Stimulated activated CD8-positive, alpha-beta memory T cell treated with anti-CD3 and anti-CD28 coated beads, Interleukin-4, amount 100 ng/mL, for 48 hours (primary cell): ENCODE data around the gene PLCZ1.
"Not testable (repeated sequence)": the region's sequence is repeated elsewhere in the genome, so short reads cannot be mapped to it uniquely, and the experiment has no call there.

Experiments
- DNase-seq: peaks from one replicate; pipeline ENCODE4 v3.0.0-alpha.2; 2020

PLCZ1 gene, protein sequence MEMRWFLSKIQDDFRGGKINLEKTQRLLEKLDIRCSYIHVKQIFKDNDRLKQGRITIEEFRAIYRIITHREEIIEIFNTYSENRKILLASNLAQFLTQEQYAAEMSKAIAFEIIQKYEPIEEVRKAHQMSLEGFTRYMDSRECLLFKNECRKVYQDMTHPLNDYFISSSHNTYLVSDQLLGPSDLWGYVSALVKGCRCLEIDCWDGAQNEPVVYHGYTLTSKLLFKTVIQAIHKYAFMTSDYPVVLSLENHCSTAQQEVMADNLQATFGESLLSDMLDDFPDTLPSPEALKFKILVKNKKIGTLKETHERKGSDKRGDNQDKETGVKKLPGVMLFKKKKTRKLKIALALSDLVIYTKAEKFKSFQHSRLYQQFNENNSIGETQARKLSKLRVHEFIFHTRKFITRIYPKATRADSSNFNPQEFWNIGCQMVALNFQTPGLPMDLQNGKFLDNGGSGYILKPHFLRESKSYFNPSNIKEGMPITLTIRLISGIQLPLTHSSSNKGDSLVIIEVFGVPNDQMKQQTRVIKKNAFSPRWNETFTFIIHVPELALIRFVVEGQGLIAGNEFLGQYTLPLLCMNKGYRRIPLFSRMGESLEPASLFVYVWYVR

DNA sequence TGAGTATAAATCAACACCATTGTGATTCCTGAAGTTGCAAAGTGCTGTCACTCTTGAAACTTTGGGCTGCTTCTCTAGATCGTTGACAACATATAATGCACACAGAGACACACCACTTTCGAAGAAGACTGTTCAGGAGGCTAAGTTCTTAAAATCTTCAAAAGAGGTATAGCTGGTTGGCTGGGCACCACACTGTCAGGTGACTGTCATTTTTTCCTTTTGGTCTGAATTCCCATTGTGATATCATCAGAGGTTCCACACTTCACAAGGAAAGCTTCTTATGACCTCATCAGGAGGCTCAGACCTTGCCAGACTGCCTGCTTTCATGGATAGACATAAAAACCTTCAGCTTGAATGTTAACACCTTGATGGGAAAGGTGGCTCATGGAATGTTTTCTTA lies at the start of gene PLCZ1, which contains the start of gene CAPZA3:
Gene PLCZ1, minus strand, starts transcription at position 194 of the 400 bp plus-strand sequence. CDS start 641 bp downstream, outside the sequence.
Gene CAPZA3, plus strand, starts transcription at position 301 of the 400 bp plus-strand sequence. CDS start 150 bp downstream, outside the sequence.
- no peak for DNase-seq

- not testable (repeated sequence) for DNase-seq
Measured at GRCh38 chr12:18785465-18785864, 47.7 kb upstream of the PLCZ1 start.

DNA sequence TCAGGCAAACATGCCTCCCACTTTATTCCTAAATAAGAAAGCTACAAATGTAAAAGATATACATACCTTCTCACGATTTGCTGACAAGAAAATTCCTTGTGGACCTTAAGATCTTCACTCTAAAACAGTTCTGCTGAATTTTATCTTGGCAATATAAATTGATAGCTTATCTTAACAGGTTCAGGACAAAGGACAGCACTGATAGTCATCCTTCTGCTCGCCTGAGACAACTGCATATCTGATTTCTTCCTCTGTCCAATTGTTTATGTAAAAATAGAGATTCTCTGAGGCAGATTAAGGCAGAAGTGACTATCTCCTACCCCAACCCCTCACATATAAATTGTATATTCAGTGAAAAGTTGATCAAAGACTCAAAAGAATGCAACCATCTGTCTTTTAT lies 45.0 kb upstream of the PLCZ1 start:
- no peak for DNase-seq

DNA sequence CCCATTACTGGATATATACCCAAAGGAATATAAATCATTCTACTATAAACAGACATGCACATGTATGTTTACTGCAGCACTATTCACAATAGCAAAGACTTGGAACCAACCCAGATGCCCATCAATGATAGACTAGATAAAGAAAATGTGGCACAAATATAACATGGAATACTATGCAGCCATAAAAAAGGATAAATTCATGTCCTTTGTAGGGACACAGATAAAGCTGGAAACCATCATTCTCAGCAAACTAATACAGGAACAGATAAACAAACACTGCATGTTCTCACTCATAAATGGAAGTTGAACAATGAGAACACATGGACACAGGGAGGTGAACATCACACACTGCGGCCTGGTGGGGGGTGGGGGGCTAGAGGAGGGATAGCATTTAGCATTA lies 28.7 kb upstream of the PLCZ1 start:
- DNase-seq: not testable (repeated sequence)

GRCh38 chr12:18755341-18755740 lies 17.5 kb upstream of the PLCZ1 start:
- no peak for DNase-seq

DNA sequence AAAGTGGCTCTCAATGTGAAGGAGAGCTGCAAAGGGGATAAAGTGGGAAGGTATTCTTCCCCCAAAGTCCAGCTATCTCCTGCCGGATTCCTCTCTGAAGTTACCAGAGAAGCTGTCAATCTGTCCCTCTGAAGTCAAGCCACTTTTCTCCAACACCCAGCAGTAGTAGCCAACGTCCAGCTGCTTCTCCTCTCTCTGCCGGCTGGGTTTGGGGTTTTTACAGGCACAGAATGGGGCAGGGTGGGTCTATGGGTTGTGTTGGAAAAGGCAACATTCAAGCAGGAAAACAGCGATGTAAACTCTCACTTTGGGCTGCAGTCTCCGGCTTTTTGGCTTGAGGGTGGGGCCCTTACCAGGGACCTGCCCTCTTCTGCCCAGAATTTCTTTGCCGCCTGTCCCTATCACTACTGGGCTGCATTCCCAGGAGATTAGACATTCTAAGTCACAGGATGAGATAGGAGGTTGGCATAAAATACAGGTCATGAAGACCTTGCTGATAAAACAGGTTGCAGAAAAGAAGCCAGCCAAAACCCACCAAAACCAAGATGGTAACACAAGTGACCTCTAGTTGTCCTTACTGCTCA lies 16.4 kb upstream of the PLCZ1 start:
- no peak for DNase-seq

- no peak for DNase-seq
Measured at GRCh38 chr12:18753481-18754123, 15.8 kb upstream of the PLCZ1 start.

DNA sequence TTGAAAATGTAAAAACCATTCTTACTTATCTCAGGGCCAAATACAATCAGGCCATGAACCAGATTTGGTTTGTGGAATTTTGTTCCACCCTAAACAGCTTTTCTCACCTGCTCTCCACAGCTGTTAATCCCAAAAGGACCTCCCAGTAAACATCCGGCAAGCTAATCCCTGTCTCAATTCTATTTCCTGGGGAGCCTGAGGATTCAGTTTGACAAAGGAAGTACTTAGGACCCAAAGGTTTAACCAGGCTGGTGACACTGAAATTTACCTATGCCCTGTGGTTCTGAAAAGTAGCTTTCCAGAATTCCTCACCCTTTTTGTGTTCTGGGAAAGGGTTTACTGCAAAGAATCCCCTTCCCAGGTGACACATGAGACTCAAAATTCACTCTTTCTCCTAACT lies 15.1 kb upstream of the PLCZ1 start:
- no peak for DNase-seq

- no peak for DNase-seq
Measured at GRCh38 chr12:18752280-18752920, 14.6 kb upstream of the PLCZ1 start.

- no peak for DNase-seq
Measured at GRCh38 chr12:18751866-18752265, 14.1 kb upstream of the PLCZ1 start.

DNA sequence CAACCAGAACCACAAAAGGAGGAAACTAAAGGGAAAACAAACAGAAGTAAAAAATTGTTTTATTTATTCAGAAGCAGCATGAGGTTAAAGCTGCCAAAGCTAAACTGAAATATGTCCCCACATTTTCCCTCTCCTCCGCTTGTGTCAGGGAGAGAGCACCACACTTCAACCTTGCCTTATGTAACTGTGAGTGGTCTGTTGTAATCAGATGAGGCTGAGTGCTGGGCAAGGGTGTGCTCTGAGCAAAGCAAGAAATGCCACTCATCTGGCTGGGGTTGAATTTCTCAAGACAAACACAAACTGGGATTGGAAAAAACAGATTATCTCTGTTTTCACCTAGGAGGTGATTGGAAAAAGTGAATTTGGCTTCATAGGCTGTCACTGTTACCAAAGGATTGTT lies 12.3 kb upstream of the PLCZ1 start:
- no peak for DNase-seq

DNA sequence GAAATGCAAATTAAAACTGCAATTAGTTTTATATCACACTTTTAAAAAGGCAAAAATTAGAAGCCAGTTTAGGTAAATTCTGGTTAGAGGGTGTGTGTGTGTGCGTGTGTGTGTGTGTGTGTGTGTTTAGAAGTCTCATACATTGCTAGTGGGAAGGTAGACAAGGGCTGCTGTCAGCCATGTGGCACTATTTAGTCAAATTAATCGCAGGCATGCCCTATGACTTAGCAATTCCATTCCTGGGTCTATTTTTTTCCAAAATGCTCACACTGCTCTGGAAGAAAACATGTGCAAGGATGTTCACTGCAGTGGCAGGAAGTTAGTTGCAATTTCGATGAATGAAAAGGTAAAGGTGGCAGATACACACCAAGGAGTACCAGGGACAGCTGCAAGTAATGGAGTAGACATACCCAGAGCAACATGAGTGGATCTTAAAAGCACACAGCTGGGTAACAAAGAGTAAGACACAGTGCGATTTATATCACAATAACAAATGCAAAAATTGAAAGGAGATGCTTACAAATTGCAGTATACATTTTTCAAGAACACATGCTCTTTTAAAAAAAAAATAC lies 11.7 kb upstream of the PLCZ1 start:
- DNase-seq: no peak

DNA sequence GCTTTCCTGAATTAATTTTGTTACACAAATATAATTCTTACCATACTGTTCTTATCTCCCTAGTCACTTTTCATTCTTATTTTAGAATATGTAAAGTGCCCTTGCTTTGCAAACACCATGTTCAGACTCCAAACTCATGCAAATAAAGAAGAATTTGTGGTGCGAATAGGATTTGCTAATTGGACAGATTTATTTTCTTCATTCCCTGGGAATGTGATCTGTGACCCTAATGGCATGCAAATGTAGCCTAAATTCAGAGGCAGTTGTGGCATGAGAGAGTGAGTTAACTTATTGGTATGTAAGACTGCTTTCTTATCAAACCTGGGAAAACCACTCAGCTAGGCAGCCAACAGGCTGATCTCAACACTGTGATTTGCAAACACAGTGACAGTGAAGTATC lies 10.1 kb upstream of the PLCZ1 start:
- no peak for DNase-seq

DNA sequence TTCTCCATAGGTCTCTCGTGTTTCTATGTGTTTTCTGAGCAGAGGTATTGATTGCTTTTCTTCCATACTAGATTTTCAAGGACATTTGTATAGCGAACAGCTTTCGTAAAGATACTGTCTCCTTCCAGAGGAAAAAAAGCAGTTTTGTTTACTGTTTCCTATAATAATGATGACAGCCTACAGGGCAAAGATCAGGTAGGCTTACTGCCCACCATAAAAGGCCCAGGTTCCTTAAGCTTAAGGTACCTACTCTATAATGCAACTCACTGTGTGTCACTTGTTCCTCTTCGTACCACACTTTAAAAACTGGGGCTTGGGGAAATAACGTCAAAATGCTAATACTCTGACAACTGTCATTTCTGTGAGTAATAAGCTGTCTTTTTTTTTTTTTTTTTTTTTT lies 6.7 kb downstream of the PLCZ1 start:
- DNase-seq: no peak

DNA sequence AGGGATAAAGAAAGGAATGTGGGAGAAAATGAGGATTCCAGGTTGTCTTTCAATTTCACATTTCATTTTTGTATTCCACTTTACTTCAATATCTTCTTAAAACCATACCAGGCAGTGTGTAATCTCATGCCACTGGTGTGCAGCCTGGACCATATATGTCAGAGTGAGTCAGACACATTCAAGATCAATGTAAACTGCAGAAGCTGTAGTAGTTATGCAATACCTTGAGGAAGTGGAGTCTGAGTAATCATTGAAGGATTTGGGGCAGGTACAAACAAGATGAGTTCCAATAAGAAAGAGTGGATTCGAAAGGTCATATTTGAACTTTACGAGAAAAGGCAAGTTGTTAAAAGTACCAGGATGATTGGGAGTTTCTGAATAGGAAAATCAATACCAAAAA lies 14.1 kb downstream of the PLCZ1 start:
- DNase-seq: no peak

DNA sequence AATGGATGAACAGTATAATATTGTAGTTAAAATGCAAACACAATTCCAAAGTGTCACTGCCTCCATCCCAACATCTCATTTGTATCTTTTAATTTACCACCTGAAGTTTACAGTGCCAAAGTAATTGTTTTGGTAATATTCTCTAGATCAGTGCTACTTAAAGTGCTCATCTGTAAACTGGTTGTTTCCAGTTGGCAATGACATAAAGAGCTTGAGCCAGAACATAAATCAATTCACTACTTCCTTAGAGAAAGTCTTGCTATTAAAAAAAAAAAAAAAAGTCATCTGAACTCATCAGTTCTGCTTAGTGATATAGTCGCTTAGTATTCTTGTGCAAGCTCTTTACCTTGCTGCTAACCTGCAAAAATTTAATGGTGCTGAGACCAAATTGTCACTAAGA lies 16.4 kb downstream of the PLCZ1 start:
- DNase-seq: no peak

DNA sequence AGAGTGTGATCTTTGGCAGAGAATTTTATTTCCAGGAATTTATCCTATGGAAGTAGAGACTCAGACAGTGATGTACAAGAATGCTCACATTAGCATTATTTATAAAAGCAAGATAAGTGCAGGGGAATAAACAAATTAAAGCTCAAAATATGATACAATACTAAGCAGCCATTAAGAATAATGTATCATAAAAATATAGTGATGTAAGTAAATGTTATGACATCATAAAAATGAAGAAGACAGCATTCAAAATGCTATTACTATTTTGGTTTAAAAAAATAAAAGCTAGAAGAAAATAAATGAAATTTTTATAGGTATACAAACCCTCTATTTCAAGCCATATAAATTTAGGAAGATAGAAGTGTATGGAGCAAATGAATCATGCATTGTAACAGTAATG lies 17.1 kb downstream of the PLCZ1 start:
- no peak for DNase-seq

DNA sequence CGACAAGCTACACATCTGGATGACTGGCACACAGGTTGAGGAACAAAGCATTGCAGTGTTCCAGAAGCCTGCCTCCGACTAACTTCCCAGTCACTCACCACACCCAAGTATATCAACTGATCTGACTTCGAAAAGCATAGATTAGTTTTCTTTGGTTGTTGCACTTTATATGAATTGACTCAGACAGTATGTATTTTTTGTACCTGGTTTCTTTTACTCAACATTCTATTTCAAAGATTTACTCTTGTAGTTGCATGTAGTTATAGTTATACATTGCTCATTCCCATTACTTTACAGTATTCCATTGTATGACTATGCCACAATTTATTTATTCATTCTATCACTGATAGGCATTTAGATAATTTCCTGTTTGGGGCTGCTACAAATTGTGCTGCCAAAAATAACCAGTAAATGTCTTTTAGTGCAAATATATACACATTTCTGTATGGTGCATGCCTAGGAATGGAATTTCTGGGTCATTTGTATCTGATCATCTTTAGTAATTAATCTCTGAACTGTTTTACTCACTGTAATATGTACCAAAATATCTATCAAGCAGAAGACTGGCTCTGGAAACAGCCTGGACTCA lies 17.8 kb downstream of the PLCZ1 start:
- no peak for DNase-seq

DNA sequence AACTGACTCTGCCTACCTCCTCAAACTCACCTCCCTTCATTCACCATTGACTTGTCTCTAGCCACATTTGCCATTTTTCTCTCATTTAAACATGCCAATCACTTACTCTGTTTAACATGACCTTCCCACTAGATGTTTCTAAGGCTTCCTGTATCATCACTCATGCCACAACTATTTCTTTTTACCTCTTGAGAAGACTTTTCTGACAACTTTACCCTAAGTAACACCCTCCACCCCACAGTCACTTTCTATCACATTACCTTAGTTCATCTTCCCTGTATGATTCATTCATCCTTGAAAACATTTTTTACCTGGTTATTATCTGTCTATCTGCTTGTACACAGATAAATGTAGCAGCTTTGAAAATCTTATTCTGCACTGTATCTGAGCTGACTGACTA lies 19.4 kb downstream of the PLCZ1 start:
- DNase-seq: no peak

DNA sequence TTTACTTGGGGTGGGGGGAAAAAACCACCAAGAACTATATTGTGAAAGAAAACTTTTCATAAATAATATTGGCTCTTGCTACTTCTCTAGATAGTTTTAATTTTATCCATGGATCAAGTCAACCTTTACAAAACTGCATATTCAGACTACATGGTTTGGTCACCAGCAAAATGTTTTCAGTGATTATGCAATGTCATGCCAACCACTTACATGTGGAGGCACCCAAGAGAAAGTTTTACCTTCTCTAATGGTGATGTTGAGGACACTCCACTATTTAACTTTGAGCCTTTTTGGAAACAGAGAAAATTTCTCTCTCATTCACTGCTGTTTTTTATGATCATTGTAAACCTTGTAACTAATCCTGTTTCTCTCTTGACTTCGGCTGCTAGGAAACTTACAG lies 21.6 kb downstream of the PLCZ1 start:
- no peak for DNase-seq

DNA sequence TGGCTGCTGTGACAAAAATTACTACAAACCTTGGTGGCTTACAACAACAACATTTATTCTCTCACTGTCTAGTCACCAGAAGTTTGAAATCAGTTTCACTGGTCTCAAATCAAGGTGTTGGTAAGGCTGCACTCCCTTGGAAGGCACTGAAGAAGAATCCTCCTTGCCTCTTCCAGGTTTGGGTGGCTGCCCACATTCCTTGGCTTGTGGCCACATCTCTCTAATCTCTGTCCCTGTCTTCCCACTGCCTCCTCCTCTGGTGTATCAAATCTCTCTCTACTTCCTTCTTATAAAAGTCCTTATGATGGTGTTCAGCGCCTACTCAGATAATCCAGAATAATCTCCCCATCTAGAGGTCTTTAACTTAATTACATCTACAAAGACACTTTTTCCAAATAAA lies 31.0 kb downstream of the PLCZ1 start:
- DNase-seq: no peak

DNA sequence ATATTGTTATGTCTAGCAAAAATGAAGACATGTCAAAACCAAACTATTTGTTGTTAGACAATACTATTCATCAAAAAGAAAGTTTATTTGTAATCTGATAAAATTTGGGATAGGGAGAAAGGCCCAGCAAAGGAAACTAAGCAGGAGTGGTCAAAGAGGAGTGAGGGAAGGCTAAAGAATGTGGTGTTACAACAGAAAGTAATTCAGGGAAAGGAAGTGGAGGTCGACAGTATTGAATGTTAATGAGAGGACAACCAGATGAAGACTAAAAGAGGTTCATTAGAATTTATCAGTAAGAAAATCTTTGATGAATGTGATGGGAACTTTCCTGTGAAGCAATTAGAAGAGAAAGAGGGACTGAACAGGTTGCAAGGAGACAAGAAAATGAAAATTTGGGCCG lies 33.9 kb downstream of the PLCZ1 start:
- DNase-seq: no peak
